ENCODE data around the gene PAM16. TPM values are rescaled to one million over a fixed set of nuclear protein-coding genes. Genes with fewer than 3 reads are reported as not detected.

PAM16 gene
- total RNA-seq, 1 experiment from 2014 or later, result 49.8 TPM

DNA sequence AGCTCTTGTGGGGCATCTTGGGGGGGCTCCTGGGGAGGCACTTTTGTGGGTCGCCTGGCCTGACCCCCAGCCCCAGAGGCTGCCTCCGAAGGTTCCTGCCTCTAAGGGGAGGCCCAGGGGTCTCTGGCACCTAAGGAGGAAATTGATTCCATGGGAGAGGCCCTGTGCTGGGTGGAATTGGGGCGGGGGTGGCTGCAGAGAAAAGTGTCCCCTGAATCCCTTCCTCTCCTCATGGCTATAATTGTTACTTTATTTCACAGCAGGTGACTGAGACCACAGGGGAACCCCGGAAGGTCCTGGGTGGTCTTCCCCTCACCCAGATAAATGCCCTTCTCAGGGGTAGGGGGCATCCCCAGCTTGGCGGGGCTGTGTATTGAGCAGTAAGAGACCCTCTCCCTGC lies 32.2 kb downstream of the PAM16 start:
- DNase-seq (ENCODE audit: low read depth, low spot score), result no peak
- in situ Hi-C loops (cut with HindIII; ENCODE audit: low pct_unique_long_range_greater_than_20kb, low sequenced_read_pairs), result no loop called here

DNA sequence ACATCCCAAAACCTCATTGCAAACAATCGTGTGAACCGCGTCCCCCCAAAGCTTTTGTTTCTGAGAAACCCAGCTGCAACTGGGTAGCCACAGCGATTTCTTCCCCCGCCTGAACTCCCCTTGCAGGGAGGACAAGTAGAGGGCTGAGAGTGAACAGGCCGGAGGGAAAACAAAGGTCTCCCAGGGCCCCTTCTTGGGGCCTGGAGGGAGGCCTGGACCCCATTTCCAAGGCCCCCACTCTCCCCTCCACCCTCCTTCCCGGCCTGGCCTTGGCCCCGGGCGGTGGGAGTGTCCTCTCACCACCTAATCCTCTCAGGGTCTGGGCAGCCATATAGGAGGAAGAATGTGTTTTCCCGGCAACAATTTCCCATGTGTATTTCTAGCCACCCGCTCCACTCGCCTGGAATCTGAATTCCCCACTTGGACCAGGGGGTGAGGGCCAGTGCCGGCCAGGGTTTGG lies 32.6 kb downstream of the PAM16 start:
- DNase-seq (ENCODE audit: low read depth, low spot score), result no peak
- in situ Hi-C loops (cut with HindIII; ENCODE audit: low pct_unique_long_range_greater_than_20kb, low sequenced_read_pairs), result no loop called here

DNA sequence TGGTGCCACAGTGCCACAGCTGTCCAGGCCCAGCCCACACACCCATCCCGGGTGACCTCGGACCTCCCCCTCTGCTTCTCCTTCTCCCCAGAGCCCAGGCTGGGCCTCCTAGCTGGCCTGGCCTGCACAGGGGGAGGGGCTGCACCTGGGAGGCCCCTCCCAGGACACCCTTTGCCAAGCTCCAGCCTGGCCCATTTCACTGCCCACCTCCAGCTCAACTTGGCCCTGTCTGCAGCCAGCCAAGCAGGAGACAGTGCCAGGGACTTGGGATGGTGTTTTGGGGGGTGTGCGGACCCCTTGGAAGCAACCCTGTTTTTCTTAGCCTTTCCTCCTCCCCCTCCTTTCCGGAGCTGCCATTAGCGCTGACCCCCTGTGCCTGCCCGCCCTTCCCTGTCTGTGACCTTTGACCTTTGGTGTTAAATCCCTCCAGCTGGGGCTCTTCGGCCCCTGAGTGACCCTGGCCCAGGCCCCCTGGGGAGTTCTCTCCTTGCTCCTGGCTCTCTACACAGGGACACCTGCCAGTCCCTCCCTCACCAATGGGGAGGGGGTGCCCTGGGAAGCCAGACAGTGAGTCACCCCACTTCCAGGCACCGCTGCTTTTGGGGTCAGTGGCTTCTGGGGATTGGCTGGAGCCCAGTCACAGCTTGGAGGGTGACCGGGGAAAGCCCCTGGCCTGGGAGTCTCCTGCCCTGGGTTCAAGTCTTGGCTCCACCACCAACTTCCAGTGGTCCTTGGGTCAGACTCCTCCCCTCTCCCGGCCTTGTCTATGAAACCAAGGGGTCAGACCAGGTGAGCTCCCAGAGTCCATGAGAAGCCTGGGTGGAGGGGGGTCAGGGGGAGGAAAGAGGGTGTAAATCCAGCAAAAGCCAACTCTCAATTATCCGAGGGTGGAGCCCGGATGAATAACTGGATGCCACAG lies 33.3 kb downstream of the PAM16 start:
- in situ Hi-C loops (cut with HindIII; ENCODE audit: low pct_unique_long_range_greater_than_20kb, low sequenced_read_pairs), result no loop called here
- no peak for DNase-seq (ENCODE audit: low read depth, low spot score)

DNA sequence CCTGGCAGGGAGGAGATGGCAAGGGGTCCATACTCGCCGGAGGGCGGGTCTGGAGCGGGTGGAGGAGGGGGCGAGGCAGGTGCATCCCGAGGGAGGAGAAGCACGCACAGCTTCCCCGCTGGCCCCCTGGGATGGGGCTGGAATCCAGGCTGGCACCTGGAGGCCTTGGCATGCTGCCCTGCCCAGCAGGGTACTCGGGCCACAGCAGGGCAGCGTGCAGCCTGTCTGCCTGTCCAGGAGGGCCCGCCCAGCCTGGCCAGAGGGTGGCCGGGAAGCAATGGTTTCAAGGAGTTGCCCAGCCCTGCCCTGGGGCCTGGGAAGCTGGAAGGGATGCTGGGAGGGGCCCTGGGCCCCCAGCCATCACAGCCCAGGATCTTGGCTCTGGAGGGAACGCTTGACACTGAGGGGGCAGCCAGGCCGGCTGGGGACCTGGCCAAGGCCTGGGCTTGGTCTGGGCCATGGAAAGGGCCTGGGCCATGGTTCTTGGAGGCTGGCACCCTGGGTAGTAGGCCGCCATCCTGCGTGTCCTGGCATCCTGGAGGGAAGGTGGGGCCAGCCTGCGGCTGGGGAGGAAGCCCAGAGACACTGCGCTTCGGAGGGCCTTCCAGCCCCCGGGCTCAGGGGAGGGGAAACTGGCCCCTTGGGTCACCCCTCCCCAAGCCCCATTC lies 34.1 kb downstream of the PAM16 start:
- in situ Hi-C loops (cut with HindIII; ENCODE audit: low pct_unique_long_range_greater_than_20kb, low sequenced_read_pairs), result no loop called here
- DNase-seq (ENCODE audit: low read depth, low spot score), result no peak

DNA sequence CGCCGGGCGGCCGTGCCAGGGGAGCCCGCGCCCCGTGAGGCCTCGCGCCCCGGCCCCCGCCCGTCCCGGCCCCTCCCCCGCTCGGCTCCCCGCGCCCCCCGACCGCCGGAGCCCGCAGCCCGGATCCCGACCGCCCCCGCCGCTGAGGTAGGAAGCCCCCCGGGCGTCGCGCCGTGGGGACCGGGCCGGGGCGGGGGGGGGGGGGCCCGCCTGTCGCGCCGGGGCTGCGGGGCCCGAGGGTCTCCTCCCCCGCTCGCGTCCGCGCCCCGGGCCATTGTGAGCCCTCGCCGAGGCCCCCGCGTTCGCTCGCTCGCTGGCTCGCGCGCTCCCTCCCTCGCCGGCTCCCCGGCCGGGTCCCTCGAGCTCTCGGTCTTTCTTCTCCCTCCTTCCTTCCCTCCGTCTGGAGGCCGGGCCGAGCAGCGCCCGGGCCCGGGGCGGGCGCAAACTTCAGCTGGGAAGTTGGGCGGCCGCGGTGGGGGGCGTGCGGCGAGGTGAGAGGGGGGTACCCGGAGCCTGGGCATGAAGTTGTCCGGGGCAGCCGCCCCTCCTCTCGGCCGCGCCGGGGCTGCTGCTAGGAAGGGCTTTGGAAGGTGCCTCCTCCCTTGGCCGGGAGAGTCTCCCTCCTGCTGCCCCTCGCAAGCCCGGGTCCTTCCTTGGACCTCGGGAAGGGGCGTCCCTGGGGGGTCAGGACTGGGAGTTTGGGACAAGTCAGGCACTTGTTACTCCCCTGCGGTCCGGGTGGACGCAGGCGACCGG lies 34.8 kb downstream of the PAM16 start:
- no peak for DNase-seq (ENCODE audit: low read depth, low spot score)
- in situ Hi-C loops (cut with HindIII; ENCODE audit: low pct_unique_long_range_greater_than_20kb, low sequenced_read_pairs), result no loop called here

DNA sequence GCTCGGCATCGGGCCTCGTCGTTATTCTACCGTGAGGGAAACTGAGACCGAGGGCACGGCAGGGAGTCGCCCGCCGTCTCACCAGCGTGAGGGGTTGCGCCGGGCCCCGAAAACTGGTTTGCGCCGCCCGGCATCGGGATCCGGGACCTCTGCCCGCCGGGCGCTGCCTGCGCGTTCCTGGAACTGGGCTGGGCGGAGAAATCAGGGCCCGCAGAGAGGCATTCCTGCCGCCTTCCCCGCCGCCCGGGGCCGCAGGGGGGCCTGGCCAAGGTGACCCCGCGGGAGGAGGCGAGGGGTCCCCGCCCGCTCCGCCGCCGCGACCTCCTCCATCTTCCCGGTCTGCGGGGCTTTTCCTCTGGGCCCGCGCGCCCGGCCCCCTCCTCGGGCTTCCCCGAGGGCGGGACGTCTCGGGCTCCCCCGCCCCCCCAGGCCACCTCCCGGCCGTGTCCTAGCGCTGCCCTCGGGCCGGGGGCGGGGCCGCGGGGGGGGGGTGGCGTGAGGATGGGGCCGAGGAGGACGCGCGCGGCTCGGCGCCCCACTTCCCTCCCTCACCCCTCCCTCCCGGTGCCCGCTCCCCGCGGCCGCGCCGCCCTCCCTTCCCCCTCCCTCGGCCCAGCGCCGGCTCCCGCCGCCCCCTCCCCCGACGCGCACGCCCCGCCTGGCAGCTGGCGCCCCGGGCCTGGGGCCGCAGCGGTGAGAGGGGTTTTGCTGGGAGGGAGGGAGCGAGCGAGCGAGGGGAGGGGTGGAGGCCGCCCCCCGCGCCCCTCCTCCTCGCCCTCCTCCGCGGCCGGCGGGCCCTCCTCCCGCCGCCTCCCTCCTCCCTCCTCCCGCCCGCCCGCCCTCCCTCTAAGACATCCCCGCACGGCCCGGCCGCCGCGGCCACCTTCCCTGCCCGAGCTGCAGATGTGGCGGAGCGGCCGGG lies 35.7 kb downstream of the PAM16 start, which contains the start of gene GLIS2:
GLIS2 (plus strand) TSS at position 882 of the 922 bp plus-strand sequence. CDS start 16,214 bp downstream, outside the sequence.
- DNase-seq (ENCODE audit: low read depth, low spot score), result peak; percentile 16
- in situ Hi-C loops (cut with HindIII; ENCODE audit: low pct_unique_long_range_greater_than_20kb, low sequenced_read_pairs), result no loop called here

DNA sequence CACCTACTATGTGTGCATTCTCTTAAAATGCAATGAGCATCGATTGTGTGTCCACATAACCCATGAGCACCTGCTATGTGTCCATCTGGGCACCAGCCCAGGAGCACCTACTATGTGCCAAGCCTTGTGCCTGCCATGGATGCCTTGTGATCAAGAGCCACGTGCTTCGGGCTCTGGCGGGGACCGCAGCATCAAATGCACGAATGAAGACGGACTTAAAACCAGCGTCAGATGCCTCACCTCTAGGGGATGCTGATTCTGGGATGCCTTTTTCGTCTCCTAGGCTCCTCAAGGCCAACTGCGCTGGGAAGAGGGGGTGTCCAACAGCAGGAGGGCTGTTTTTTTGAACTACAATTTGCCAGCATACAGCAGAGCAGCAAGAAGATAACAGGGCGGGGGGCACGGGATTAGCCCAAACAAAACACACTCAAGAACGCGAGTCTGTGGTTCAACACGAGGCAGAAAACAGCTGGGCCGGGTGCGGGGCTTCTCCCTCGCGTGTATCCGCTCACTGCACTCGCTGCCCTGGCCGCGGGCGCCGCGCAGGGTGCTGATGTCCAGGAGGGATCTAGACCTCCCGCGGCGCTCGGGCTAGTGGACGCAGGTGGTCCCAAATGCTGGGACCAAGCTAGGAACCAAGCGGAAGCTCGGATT lies 36.5 kb downstream of the PAM16 start:
- DNase-seq (ENCODE audit: low read depth, low spot score), result peak; percentile 18
- in situ Hi-C loops (cut with HindIII; ENCODE audit: low pct_unique_long_range_greater_than_20kb, low sequenced_read_pairs), result no loop called here

DNA sequence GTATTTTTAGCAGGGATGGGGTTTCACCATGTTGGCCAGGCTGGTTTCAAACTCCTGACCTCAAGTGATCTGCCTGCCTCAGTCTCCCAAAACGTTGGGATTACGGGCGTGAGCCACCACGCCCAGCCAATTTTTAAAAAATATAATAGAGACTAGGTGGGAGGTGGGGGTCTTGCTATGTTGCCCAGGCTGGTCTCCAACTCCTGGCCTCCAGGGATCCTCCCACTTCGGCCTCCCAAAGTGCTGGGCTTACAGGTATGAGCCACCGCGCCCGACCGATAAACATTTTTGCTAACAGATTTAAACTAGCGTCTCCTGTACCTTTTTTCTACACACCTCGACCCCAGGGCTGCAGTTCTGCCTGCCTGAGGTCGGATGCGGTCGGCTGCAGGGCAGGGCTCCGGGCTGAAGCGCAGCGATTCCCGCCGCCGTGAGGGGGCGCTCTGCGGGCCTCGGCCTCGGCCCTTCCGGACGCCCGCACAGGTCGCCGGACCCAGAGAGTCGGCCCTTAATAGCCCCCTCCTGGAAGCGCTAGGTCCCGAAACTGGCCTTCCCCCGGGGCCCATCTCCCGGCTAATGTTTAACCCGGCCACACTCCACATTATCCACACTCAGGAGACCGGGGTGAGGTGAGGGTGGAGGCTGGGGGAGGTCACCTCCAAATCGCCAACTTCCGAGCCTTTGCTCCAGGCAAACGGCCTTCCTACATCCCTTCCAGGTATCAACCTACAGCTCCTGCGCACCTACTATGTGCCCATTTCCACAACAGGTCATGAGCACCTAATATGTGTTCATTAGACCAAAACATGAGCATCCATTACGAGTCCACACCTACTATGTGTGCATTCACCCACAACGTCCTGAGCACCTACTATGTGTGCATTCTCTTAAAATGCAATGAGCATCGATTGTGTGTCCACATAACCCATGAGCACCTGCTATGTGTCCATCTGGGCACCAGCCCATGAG lies 37.3 kb downstream of the PAM16 start:
- in situ Hi-C loops (cut with HindIII; ENCODE audit: low pct_unique_long_range_greater_than_20kb, low sequenced_read_pairs), result no loop called here
- DNase-seq (ENCODE audit: low read depth, low spot score), result peak; percentile 46

DNA sequence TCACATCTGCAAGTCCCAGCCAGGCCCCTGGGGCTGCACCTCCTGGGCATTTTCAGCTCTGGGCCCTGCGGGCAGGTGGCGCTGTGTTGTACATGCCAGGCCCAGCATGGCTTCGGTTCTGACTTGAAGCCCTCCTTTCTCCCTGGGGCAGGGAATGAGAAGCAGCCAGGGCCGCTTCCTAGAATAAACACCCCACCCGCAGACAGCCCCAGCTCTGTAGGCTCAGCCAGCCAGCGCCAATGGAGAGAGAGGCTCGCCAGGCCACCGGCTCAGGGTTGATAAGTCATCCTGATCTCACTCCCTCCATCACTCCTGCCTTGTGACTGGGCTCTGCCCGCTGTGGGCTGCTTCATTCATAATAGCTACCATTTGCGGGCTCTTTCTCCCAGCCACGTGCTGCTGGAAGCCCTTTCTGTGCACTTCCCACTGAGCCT lies 41.3 kb downstream of the PAM16 start:
- DNase-seq (ENCODE audit: low read depth, low spot score), result peak; percentile 55
- in situ Hi-C loops (cut with HindIII; ENCODE audit: low pct_unique_long_range_greater_than_20kb, low sequenced_read_pairs), result no loop called here

DNA sequence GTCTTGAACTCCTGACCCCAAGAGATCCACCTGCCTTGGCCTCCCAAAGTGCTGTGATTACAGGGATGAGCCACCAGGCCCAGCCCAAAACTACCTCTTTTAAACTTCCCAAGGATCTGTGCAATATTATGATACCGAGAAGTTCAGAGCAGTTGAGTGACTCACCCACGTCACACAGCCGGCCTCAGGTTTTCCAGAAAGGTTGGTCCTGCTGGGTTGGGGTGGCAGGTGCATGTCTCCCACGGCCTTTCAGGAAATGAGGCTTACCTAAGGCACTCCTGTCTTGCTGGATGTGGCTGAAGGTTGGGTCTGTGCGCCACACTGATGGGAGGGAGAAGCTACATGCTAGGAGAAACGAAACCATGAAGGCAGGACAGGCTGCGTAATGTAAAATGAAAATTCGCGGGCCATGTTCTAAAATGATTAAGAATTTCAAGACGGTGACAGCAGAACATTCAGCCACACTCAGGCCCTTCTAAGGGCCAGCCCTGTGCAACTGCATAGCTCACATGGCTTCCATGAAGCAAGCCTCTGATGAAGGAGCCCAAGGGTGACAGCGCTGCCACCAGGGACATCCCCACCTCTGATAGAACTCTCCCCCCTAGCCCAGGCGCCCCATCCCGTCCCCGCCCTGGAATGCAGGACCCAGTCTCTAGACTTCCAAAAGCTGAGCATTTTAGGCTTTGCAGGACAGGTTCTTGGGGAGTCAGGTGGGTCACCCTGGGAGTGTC lies 41.9 kb downstream of the PAM16 start:
- in situ Hi-C loops (cut with HindIII; ENCODE audit: low pct_unique_long_range_greater_than_20kb, low sequenced_read_pairs), result no loop called here

DNA sequence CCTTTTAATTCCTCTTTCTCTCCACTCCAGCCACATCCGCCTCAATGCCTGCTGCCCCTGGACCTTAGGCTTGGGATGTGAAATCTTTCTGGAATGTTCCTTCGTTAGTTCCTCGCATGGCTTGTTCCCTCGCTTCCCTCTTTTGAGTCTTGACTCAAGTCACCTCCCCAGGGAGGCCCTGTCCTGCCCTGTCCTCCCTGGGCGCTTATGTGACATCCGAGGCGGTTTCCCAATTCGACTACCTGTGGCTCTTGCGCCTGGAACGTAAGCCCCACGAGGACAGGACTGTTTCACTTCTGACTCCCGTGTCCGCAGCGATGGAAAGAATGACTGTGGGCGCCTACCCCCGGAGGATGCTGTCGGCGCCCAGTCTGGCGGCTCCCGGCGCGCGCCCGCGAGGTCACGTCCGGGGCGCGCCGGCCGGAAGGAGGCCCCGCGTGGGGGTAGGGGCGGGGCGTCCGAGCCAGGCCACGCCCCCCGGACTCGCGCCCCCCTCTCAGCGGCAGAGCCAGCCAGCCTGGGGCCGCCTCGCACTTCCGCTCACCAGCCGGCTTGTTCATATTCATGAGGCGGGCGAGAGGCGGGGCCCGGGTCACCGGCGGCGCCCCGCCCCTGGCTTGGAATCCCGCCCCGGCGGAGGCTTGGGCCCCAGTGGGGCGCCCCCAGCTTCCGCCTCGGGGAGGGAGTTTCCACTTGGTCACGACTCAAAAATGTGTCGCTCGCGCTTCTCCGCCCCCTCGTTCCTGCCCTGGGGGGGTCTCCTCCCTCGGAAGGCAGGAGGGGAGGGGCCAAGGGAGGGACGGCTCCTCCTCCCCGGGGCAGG lies 43.7 kb downstream of the PAM16 start:
- in situ Hi-C loops (cut with HindIII; ENCODE audit: low pct_unique_long_range_greater_than_20kb, low sequenced_read_pairs), result no loop called here
- DNase-seq (ENCODE audit: low read depth, low spot score), result peak; percentile 72

More for the DNA sequence above, 41.9 kb downstream of the PAM16 start:
- DNase-seq (ENCODE audit: low read depth, low spot score), result no peak

DNA sequence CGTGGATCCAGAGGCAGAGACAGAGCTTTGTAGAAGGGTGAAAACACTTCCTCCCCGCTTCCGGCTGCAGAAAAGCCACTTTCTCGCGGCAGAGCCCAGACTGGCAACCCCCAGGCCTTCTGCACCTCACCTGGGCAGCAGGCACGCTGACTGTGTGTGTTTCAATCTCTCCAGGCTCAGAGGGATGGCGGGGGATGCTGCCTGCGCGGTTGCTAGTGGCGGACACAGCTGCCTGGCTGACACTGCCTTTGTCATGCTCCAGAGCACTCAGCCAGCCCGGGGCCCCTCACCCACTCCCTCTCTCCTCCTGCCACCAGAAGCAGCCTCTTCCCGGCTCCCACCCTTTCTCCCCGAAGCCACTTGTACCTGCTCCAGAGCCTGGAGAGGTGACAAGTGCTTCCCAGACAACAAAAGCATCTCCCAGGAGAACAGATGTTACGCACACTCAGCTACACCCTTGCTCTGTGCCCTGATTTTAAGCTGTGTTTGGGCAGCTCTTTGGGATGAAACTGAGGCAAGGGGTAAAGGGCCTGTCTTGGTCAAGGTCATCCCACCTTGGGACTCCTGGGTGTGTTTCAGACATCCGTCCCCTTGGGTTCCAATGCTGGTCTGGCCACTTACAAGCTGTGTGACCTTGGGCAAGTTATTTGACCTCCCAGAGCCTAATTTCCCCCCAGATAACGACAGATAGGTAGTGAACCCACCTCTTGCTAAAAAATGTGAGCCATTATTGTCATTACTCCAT lies 44.5 kb downstream of the PAM16 start:
- DNase-seq (ENCODE audit: low read depth, low spot score), result no peak
- in situ Hi-C loops (cut with HindIII; ENCODE audit: low pct_unique_long_range_greater_than_20kb, low sequenced_read_pairs), result no loop called here

DNA sequence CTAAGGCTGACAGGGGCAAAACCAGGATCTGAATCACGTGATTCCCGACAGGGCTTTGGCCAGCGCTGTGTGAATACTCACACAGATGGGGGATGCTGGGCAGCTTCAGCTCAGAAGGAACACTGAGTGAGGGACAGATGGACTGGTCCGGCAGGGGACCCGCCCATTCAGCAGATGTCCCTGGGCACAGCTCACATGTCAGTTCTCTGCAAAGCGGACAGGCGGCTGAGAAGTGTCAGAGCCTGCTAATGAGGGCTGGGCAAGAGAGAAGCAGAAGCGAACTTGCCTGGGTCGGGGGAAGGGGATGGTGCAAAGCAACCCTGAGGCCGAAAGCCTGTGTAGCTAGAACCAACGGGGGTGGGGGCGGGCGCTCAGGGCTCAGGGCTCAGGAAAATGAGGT lies 47.1 kb downstream of the PAM16 start:
- DNase-seq (ENCODE audit: low read depth, low spot score), result no peak
- in situ Hi-C loops (cut with HindIII; ENCODE audit: low pct_unique_long_range_greater_than_20kb, low sequenced_read_pairs), result no loop called here

DNA sequence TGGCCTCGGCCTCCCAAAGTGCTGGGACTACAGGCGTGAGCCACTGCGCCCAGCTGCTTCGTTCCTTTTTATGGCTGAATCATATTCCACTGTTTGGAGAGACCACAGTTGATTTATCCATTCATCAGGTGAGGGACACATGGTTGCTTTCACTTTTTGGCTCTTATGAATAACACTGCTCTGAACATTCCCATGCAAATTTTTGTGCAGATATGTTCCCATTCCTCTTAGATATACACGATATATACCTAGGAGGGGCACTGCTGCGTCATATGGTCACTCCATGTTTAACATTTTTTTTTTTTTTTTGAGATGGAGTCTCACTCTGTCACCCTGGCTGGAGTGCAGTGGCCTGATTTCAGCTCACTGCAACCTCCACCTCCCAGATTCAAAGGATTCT lies 49.2 kb downstream of the PAM16 start:
- in situ Hi-C loops (cut with HindIII; ENCODE audit: low pct_unique_long_range_greater_than_20kb, low sequenced_read_pairs), result no loop called here
- no peak for DNase-seq (ENCODE audit: low read depth, low spot score)
